ENCODE data around the gene APMAP.

GRCh38 chr20:24935766-24936525 is 56.6 kb downstream of the APMAP start:
- no peak for TF ChIP-seq EZH2 (optimal IDR thresholded peaks at IDR 0.05; ENCODE audit: low read depth, low read length)
- TF ChIP-seq, protein P1, sequence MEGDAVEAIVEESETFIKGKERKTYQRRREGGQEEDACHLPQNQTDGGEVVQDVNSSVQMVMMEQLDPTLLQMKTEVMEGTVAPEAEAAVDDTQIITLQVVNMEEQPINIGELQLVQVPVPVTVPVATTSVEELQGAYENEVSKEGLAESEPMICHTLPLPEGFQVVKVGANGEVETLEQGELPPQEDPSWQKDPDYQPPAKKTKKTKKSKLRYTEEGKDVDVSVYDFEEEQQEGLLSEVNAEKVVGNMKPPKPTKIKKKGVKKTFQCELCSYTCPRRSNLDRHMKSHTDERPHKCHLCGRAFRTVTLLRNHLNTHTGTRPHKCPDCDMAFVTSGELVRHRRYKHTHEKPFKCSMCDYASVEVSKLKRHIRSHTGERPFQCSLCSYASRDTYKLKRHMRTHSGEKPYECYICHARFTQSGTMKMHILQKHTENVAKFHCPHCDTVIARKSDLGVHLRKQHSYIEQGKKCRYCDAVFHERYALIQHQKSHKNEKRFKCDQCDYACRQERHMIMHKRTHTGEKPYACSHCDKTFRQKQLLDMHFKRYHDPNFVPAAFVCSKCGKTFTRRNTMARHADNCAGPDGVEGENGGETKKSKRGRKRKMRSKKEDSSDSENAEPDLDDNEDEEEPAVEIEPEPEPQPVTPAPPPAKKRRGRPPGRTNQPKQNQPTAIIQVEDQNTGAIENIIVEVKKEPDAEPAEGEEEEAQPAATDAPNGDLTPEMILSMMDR (IDR thresholded peaks at IDR 0.05; ENCODE audit: low read length): no peak
